ENCODE measurements around the gene ASCC1. TPM values are rescaled to one million over a fixed set of nuclear protein-coding genes. Genes with fewer than 3 reads are reported as not detected.
A peak's percentile ranks its signal among the peaks of the same experiment; 100 is the strongest.

ASCC1 gene
- total RNA-seq, 1 donor from 2014 or later, result 21.4 TPM

DNA sequence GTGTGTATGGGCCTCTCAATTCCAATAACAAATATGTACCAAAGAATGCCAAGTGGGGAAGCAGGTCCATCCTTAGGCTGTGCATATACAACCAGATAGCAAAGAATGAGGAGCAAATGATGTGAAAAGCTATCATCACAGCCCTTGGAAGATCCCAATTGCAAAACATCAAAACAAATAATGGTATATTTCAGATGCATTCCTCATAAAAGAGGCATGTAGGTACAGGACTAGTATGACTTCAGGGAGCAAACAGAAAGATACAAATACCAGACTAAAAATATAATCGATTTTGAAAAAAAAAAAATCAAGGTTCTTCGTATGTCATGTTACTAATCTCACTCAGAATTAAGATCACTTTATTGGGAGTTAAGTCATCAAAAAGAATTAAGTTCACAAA, 109.2 kb downstream of the ASCC1 start:
- H3K9ac ChIP-seq (ENCODE audit: low read depth in 1 of 3, low read length in 3 of 3), result no peak overlapping the region
- H3K36me3 ChIP-seq (ENCODE audit: control insufficient read depth in 3 of 3, insufficient read depth in 3 of 3, low read length in 3 of 3), result peaks cover 0 to 8% (median 5%) of the 10 kb centered on the region in 3 donors
- no peaks in the 10 kb centered on the region for H3K27me3 ChIP-seq (ENCODE audit: control insufficient read depth in 3 of 3, insufficient read depth in 3 of 3, low read length in 3 of 3)
- no peak overlapping the region for H3K27ac ChIP-seq (ENCODE audit: low read depth, low read length)
- peaks cover 13 to 15% (median 13%) of the 10 kb centered on the region in 3 donors for H3K4me1 ChIP-seq (ENCODE audit: control insufficient read depth in 3 of 3, insufficient read depth in 3 of 3, low read length in 3 of 3)
- H3K4me3 ChIP-seq (ENCODE audit: low read length in 3 of 3), result no peak overlapping the region
- no peaks in the 10 kb centered on the region for H3K9me3 ChIP-seq (ENCODE audit: control insufficient read depth in 3 of 3, low read length in 3 of 3)

GRCh38 chr10:72106154-72106849, 109.8 kb downstream of the ASCC1 start:
- Histone ChIP-seq H3K4me1 (ENCODE audit: control insufficient read depth in 3 of 3, insufficient read depth in 3 of 3, low read length in 3 of 3) (peaks cover 13 to 15% (median 13%) of the 10 kb centered on the region in 3 donors), H3K36me3 (ENCODE audit: control insufficient read depth in 3 of 3, insufficient read depth in 3 of 3, low read length in 3 of 3) (peaks cover 2 to 12% (median 7%) of the 10 kb centered on the region in 3 donors), H3K9me3 (ENCODE audit: control insufficient read depth in 3 of 3, low read length in 3 of 3) (no peaks in the 10 kb centered on the region), H3K9ac (ENCODE audit: low read depth in 1 of 3, low read length in 3 of 3) (peak overlapping the region in 1 of 3 donors; percentile 12), H3K27me3 (ENCODE audit: control insufficient read depth in 3 of 3, insufficient read depth in 3 of 3, low read length in 3 of 3) (no peaks in the 10 kb centered on the region), H3K27ac (ENCODE audit: low read depth, low read length) (no peak overlapping the region), H3K4me3 (ENCODE audit: low read length in 3 of 3) (no peak overlapping the region)

GRCh38 chr10:72105710-72106109, 110.4 kb downstream of the ASCC1 start:
- Histone ChIP-seq H3K27me3 (ENCODE audit: control insufficient read depth in 3 of 3, insufficient read depth in 3 of 3, low read length in 3 of 3) (no peaks in the 10 kb centered on the region), H3K4me1 (ENCODE audit: control insufficient read depth in 3 of 3, insufficient read depth in 3 of 3, low read length in 3 of 3) (peaks cover 13 to 15% (median 13%) of the 10 kb centered on the region in 3 donors), H3K36me3 (ENCODE audit: control insufficient read depth in 3 of 3, insufficient read depth in 3 of 3, low read length in 3 of 3) (peaks cover 3 to 15% (median 10%) of the 10 kb centered on the region in 3 donors), H3K9me3 (ENCODE audit: control insufficient read depth in 3 of 3, low read length in 3 of 3) (no peaks in the 10 kb centered on the region), H3K9ac (ENCODE audit: low read depth in 1 of 3, low read length in 3 of 3) (peak overlapping the region in 1 of 3 donors; percentile 12), H3K4me3 (ENCODE audit: low read length in 3 of 3) (no peak overlapping the region), H3K27ac (ENCODE audit: low read depth, low read length) (peak overlapping the region; percentile 10)

- H3K36me3 ChIP-seq (ENCODE audit: control insufficient read depth in 3 of 3, insufficient read depth in 3 of 3, low read length in 3 of 3), result peaks cover 3 to 15% (median 10%) of the 10 kb centered on the region in 3 donors
- H3K9me3 ChIP-seq (ENCODE audit: control insufficient read depth in 3 of 3, low read length in 3 of 3), result no peaks in the 10 kb centered on the region
- peak overlapping the region; percentile 10 for H3K27ac ChIP-seq (ENCODE audit: low read depth, low read length)
- no peak overlapping the region for H3K4me3 ChIP-seq (ENCODE audit: low read length in 3 of 3)
- H3K9ac ChIP-seq (ENCODE audit: low read depth in 1 of 3, low read length in 3 of 3), result no peak overlapping the region
- peaks cover 13 to 15% (median 13%) of the 10 kb centered on the region in 3 donors for H3K4me1 ChIP-seq (ENCODE audit: control insufficient read depth in 3 of 3, insufficient read depth in 3 of 3, low read length in 3 of 3)
- no peaks in the 10 kb centered on the region for H3K27me3 ChIP-seq (ENCODE audit: control insufficient read depth in 3 of 3, insufficient read depth in 3 of 3, low read length in 3 of 3)
Measured at GRCh38 chr10:72105098-72105475, 111.0 kb downstream of the ASCC1 start.

DNA sequence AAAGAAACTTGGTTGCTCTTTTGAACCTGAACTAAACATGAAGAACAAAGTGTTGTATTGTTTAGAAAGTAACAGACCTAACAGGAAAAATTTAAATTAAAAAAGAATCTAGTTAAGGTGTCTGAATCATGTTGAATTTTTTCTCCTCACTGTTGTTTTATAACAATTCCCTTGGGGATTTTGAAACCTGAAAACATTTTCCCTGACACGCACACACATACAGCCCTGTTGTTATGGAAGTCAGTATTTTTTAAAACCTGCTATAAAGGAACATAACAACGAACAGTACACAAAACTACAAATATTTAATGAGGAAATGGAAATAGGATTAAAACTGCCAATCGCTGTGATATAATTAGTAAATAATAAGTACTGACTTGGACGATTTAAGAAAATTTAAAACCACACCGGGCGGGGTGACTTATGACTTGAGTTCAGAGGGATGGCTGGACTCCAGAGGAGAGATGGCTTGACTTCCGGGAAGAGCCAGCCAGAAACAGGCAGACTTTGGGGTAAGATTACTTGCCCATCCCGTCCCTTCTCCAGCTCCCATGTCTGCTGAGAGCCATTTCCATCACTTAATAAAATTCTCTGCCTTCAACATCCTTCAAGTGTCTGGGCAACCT, 111.5 kb downstream of the ASCC1 start:
- H3K4me1 ChIP-seq (ENCODE audit: control insufficient read depth in 3 of 3, insufficient read depth in 3 of 3, low read length in 3 of 3), result peaks cover 13 to 15% (median 13%) of the 10 kb centered on the region in 3 donors
- H3K27me3 ChIP-seq (ENCODE audit: control insufficient read depth in 3 of 3, insufficient read depth in 3 of 3, low read length in 3 of 3), result no peaks in the 10 kb centered on the region
- H3K4me3 ChIP-seq (ENCODE audit: low read length in 3 of 3), result no peak overlapping the region
- H3K27ac ChIP-seq (ENCODE audit: low read depth, low read length), result no peak overlapping the region
- no peak overlapping the region for H3K9ac ChIP-seq (ENCODE audit: low read depth in 1 of 3, low read length in 3 of 3)
- peaks cover 3 to 15% (median 10%) of the 10 kb centered on the region in 3 donors for H3K36me3 ChIP-seq (ENCODE audit: control insufficient read depth in 3 of 3, insufficient read depth in 3 of 3, low read length in 3 of 3)
- no peaks in the 10 kb centered on the region for H3K9me3 ChIP-seq (ENCODE audit: control insufficient read depth in 3 of 3, low read length in 3 of 3)

DNA sequence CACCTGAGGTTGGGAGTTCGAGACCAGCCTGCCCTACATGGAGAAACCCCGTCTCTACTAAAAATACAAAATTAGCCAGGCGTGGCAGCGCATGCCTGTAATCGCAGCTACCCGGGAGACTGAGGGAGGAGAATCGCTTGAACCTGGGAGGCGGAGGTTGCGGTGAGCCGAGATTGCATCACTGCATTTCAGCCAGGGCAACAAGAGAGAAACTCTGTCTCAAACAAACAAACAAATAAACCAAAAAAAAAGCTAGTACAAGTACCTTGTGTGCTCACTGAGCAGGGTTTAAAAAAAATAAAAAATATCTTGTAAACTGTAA, 116.5 kb downstream of the ASCC1 start:
- no peak overlapping the region for H3K27ac ChIP-seq (ENCODE audit: low read depth, low read length)
- peaks cover 0 to 4% (median 3%) of the 10 kb centered on the region in 3 donors for H3K4me1 ChIP-seq (ENCODE audit: control insufficient read depth in 3 of 3, insufficient read depth in 3 of 3, low read length in 3 of 3)
- peaks cover 6 to 27% (median 21%) of the 10 kb centered on the region in 3 donors for H3K36me3 ChIP-seq (ENCODE audit: control insufficient read depth in 3 of 3, insufficient read depth in 3 of 3, low read length in 3 of 3)
- H3K27me3 ChIP-seq (ENCODE audit: control insufficient read depth in 3 of 3, insufficient read depth in 3 of 3, low read length in 3 of 3), result no peaks in the 10 kb centered on the region
- no peak overlapping the region for H3K9ac ChIP-seq (ENCODE audit: low read depth in 1 of 3, low read length in 3 of 3)
- no peaks in the 10 kb centered on the region for H3K9me3 ChIP-seq (ENCODE audit: control insufficient read depth in 3 of 3, low read length in 3 of 3)
- no peak overlapping the region for H3K4me3 ChIP-seq (ENCODE audit: low read length in 3 of 3)

GRCh38 chr10:72098836-72099599, 117.1 kb downstream of the ASCC1 start:
- H3K36me3 ChIP-seq (ENCODE audit: control insufficient read depth in 3 of 3, insufficient read depth in 3 of 3, low read length in 3 of 3), result peaks cover 6 to 27% (median 21%) of the 10 kb centered on the region in 3 donors
- no peaks in the 10 kb centered on the region for H3K27me3 ChIP-seq (ENCODE audit: control insufficient read depth in 3 of 3, insufficient read depth in 3 of 3, low read length in 3 of 3)
- peaks cover 0 to 2% (median 1%) of the 10 kb centered on the region in 3 donors for H3K4me1 ChIP-seq (ENCODE audit: control insufficient read depth in 3 of 3, insufficient read depth in 3 of 3, low read length in 3 of 3)
- no peak overlapping the region for H3K9ac ChIP-seq (ENCODE audit: low read depth in 1 of 3, low read length in 3 of 3)
- H3K9me3 ChIP-seq (ENCODE audit: control insufficient read depth in 3 of 3, low read length in 3 of 3), result no peaks in the 10 kb centered on the region
- no peak overlapping the region for H3K4me3 ChIP-seq (ENCODE audit: low read length in 3 of 3)
- H3K27ac ChIP-seq (ENCODE audit: low read depth, low read length), result no peak overlapping the region

DNA sequence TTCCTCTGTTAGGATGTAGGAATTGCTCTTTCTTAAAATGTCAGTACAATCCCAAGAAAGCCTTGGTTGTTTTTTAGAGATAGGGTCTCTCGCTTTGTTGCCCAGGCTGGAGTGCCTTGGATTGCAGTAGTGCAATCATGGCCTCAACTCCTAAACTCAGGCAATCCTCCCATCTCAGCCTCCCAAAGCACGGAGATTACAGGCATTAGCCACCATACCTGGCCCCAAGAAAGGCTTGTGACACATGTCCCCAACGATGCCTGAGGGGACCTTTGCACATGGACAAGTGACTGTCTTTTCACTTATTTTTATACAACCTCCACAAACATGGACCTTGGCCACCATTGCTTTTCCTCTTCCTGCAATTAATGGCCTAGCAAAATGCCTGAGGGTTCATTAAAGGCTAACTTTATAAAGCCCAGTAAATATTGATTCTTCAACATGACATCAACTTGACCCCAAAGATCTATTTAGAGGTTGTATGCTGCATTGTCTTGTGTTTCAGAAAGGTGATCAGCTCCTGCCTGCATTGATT, 117.7 kb downstream of the ASCC1 start:
- H3K36me3 ChIP-seq (ENCODE audit: control insufficient read depth in 3 of 3, insufficient read depth in 3 of 3, low read length in 3 of 3), result peaks cover 6 to 27% (median 24%) of the 10 kb centered on the region in 3 donors
- no peaks in the 10 kb centered on the region for H3K27me3 ChIP-seq (ENCODE audit: control insufficient read depth in 3 of 3, insufficient read depth in 3 of 3, low read length in 3 of 3)
- H3K9ac ChIP-seq (ENCODE audit: low read depth in 1 of 3, low read length in 3 of 3), result no peak overlapping the region
- no peak overlapping the region for H3K4me3 ChIP-seq (ENCODE audit: low read length in 3 of 3)
- H3K27ac ChIP-seq (ENCODE audit: low read depth, low read length), result no peak overlapping the region
- no peaks in the 10 kb centered on the region for H3K9me3 ChIP-seq (ENCODE audit: control insufficient read depth in 3 of 3, low read length in 3 of 3)
- H3K4me1 ChIP-seq (ENCODE audit: control insufficient read depth in 3 of 3, insufficient read depth in 3 of 3, low read length in 3 of 3), result no peaks in the 10 kb centered on the region

- no peaks in the 10 kb centered on the region for H3K4me1 ChIP-seq (ENCODE audit: control insufficient read depth in 3 of 3, insufficient read depth in 3 of 3, low read length in 3 of 3)
- no peak overlapping the region for H3K27ac ChIP-seq (ENCODE audit: low read depth, low read length)
- no peak overlapping the region for H3K9ac ChIP-seq (ENCODE audit: low read depth in 1 of 3, low read length in 3 of 3)
- H3K4me3 ChIP-seq (ENCODE audit: low read length in 3 of 3), result no peak overlapping the region
- H3K36me3 ChIP-seq (ENCODE audit: control insufficient read depth in 3 of 3, insufficient read depth in 3 of 3, low read length in 3 of 3), result peaks cover 6 to 27% (median 24%) of the 10 kb centered on the region in 3 donors
- H3K27me3 ChIP-seq (ENCODE audit: control insufficient read depth in 3 of 3, insufficient read depth in 3 of 3, low read length in 3 of 3), result no peaks in the 10 kb centered on the region
- no peaks in the 10 kb centered on the region for H3K9me3 ChIP-seq (ENCODE audit: control insufficient read depth in 3 of 3, low read length in 3 of 3)
Measured at GRCh38 chr10:72097448-72098300, 118.4 kb downstream of the ASCC1 start.

Data from skeletal muscle tissue (tissue), 4 donors.